Measurements from ENCODE around the gene NUCB1.
"Not testable (repeated sequence)": the region's sequence is repeated elsewhere in the genome, so short reads cannot be mapped to it uniquely, and the experiment has no call there.

DNA sequence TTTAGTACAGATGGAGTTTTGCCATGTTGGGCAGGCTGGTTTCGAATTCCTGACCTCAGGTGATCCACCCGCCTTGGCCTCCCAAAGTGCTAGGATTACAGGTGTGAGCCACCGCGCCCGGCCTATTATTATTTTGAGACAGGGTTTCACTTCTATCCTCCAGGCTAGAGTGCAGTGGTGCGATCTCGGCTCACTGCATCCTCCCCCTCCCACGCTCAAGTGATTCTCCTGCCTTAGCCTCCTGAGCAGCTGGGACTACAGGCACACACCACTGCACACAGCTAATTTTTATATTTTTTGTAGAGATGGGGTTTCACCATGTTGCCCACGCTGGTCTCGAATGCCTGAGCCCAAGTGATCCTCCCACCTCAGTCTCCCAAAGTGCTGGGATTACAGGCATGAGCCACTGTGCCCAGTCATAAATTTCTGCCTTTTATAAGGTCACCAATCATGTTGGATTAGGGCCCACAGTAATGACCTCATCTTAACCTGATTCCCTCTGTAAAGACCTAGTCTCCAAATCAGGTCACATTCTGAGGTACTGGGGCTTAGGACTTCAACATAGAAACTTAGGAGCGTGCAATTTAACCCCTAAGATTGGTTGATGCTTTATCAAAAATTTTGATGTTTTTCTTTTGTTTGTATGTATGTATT is 9.4 kb downstream of the NUCB1 start:
- TF ChIP-seq POLR2A (IDR thresholded peaks at IDR 0.05) = not testable (repeated sequence)
- TF ChIP-seq, protein P1, sequence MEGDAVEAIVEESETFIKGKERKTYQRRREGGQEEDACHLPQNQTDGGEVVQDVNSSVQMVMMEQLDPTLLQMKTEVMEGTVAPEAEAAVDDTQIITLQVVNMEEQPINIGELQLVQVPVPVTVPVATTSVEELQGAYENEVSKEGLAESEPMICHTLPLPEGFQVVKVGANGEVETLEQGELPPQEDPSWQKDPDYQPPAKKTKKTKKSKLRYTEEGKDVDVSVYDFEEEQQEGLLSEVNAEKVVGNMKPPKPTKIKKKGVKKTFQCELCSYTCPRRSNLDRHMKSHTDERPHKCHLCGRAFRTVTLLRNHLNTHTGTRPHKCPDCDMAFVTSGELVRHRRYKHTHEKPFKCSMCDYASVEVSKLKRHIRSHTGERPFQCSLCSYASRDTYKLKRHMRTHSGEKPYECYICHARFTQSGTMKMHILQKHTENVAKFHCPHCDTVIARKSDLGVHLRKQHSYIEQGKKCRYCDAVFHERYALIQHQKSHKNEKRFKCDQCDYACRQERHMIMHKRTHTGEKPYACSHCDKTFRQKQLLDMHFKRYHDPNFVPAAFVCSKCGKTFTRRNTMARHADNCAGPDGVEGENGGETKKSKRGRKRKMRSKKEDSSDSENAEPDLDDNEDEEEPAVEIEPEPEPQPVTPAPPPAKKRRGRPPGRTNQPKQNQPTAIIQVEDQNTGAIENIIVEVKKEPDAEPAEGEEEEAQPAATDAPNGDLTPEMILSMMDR (IDR thresholded peaks at IDR 0.05) = not testable (repeated sequence)

All from Peyer's patch (tissue), 4 donors.